Transverse colon (tissue), 4 donors: ENCODE measurements around the gene EGFR.

Source experiments
- POLR2A ChIP-seq: fragments of 450-650 bp; IDR thresholded peaks from one replicate; pipeline ENCODE4 v1.6.1; 2016; ENCODE audit warnings: antibody characterized with exemption, mild to moderate bottlenecking, moderate library complexity
- POLR2AphosphoS5 ChIP-seq, 3 donors: sonication (generic); formaldehyde crosslinking; IDR thresholded peaks; one replicate each; pipeline ENCODE4 v1.6.1; 2016; ENCODE audit warnings: antibody characterized with exemption in 3 of 3
- TF ChIP-seq, protein P1 (sequence below), 5 experiments: fragments of 200-600 bp in 3 of 5; fragments of 450-650 bp in 2 of 5; sonication (generic) in 3 of 5; IDR thresholded peaks; 1 replicate in 2 of 5; 2 replicates in 3 of 5; pipeline ENCODE4 v1.5.1; 2016 to 2017; ENCODE audit warnings: antibody characterized with exemption in 5 of 5, inconsistent platforms in 3 of 5, mild to moderate bottlenecking in 2 of 5, moderate library complexity in 1 of 5

DNA sequence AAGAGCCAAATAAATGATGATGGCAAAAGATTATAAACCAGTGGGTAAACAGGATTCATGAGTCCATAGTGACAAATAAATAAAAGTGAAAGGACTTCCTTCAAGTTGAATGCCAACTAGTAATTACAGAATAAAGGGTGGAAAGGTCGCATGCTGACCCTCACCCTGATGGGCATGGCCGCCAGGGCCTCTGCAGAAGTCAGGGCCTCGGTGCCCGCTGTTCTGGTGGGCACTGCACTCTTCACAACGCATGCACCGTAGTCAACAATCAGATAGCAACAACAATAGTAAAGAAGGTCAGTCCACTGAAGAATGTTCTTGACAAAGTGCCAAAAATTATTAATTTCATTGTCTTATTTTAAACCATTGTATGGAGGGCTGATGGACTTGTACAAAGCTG lies 223.1 kb downstream of the EGFR start:
- TF ChIP-seq, protein P1, sequence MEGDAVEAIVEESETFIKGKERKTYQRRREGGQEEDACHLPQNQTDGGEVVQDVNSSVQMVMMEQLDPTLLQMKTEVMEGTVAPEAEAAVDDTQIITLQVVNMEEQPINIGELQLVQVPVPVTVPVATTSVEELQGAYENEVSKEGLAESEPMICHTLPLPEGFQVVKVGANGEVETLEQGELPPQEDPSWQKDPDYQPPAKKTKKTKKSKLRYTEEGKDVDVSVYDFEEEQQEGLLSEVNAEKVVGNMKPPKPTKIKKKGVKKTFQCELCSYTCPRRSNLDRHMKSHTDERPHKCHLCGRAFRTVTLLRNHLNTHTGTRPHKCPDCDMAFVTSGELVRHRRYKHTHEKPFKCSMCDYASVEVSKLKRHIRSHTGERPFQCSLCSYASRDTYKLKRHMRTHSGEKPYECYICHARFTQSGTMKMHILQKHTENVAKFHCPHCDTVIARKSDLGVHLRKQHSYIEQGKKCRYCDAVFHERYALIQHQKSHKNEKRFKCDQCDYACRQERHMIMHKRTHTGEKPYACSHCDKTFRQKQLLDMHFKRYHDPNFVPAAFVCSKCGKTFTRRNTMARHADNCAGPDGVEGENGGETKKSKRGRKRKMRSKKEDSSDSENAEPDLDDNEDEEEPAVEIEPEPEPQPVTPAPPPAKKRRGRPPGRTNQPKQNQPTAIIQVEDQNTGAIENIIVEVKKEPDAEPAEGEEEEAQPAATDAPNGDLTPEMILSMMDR (IDR thresholded peaks at IDR 0.05) = no peak
- TF ChIP-seq POLR2A = no peak
- no peak for TF ChIP-seq POLR2AphosphoS5 (IDR thresholded peaks at IDR 0.05)
